ENCODE results near the gene UBE2G1.

Gene UBE2G1

DNA sequence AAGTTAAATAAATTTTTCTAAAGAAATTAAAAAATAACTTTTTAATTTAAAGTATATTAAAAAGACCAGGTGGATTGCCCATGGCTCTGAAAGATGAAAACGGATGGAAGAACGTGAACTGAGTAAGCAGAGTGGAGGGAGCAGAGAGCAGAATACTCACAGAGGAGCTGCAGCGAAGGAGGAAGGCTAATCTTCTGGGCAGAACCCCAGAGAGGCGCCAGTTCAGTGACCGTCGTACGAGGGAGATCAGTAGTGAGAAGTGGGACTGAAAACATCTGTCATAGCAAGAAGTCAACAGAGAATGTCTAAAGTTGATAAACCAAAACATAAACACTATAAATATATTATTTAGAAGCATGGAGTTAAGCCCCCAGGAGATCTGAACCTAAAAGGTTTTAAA, 34.9 kb downstream of the UBE2G1 start:
- TF ChIP-seq POLR2A (IDR thresholded peaks at IDR 0.05; ENCODE audit: low read depth, low read length) (no peak), TAF1 (IDR thresholded peaks at IDR 0.05; ENCODE audit: borderline replicate concordance, low read depth, low read length) (no peak), POLR2AphosphoS5 (IDR thresholded peaks at IDR 0.05; ENCODE audit: low read depth, low read length) (no peak)
- peak; percentile 33 for DNase-seq (ENCODE audit: insufficient read length)
- peak; percentile 44 for FAIRE-seq

DNA sequence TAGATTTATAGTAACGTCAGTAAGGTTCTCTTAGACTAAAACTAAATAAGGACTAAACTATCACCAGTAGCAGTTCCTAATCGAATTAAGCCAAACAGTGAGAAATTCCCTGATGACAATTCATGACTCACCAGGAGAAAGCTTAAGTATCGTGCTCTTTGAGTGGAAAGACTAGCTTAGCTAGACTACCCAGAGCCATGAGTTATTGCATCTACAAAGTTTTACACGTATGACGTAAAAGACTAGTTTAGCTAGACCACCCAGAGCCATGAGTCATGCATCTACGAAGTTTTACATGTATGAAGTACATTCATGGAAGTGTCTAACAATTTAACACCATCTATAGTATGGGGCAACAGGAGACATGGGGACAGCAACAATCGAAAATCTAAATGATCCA, 36.6 kb downstream of the UBE2G1 start:
- no peak for DNase-seq (ENCODE audit: insufficient read length)
- FAIRE-seq: no peak
- TF ChIP-seq TAF1 (IDR thresholded peaks at IDR 0.05; ENCODE audit: borderline replicate concordance, low read depth, low read length) (no peak), POLR2AphosphoS5 (IDR thresholded peaks at IDR 0.05; ENCODE audit: low read depth, low read length) (no peak), POLR2A (IDR thresholded peaks at IDR 0.05; ENCODE audit: low read depth, low read length) (no peak)

DNA sequence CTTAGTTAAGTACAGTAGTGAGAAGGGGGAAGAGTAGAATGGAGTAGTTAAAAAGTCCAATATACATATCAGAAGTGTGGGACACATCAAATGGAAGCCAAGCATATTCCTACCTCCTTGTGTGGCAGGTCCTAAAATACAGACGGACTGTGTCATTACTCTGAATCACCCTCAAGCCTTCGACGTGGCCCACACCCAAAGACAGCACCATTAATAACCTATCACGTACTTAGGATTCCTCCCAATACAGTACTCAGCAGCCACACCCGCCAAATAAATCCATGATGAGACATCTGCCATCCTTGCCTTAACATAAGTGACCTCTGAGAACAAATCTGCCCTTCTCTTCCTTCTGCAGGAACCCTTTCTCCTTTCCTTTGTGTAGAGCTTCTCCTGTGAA, 38.9 kb downstream of the UBE2G1 start:
- TF ChIP-seq POLR2A (IDR thresholded peaks at IDR 0.05; ENCODE audit: low read depth, low read length) (no peak), TAF1 (IDR thresholded peaks at IDR 0.05; ENCODE audit: borderline replicate concordance, low read depth, low read length) (no peak), POLR2AphosphoS5 (IDR thresholded peaks at IDR 0.05; ENCODE audit: low read depth, low read length) (no peak)
- FAIRE-seq: no peak

DNA sequence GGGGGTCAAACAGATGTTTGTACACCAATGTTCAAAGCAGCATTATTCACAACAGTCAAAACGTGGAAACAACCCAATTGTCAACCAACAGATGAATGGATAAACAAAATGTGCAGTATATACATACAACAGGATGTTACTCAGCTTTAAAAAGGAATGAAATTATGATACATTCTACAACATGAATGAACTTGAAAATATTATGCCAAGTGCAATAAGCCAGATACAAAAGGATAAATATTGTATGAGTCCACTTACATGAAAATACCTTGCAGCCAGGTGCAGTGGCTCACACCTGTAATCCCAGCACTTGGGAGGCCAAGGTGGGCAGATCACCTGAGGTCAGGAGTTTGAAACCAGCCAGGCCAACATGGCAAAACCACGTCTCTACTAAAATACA, 39.9 kb downstream of the UBE2G1 start:
- no peak for FAIRE-seq
- no peak for TF ChIP-seq POLR2A (IDR thresholded peaks at IDR 0.05; ENCODE audit: low read depth, low read length)
- TF ChIP-seq TAF1 (IDR thresholded peaks at IDR 0.05; ENCODE audit: borderline replicate concordance, low read depth, low read length): no peak
- no peak for TF ChIP-seq POLR2AphosphoS5 (IDR thresholded peaks at IDR 0.05; ENCODE audit: low read depth, low read length)
- DNase-seq (ENCODE audit: insufficient read length): no peak

More for the DNA sequence above, 38.9 kb downstream of the UBE2G1 start:
- DNase-seq (ENCODE audit: insufficient read length): no peak

DNA sequence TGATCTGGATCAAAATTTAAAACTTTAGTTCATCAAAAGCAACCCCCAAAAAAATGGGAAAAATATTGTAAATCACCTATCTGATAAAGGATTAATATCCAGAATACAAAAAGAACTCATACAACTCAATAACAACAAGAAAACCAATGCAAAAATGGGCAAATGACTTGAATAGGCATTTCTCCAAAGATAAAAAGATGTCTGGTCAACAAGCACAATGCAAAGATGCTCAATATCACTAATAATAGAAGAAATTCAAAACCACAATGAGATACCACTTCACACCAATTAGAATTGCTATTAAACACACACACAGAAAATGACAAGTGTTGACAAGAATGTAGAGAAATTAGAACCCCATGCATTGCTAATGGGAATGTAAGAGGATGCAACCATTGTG, 40.4 kb downstream of the UBE2G1 start:
- FAIRE-seq (no peak), DNase-seq (ENCODE audit: insufficient read length) (no peak)
- TF ChIP-seq POLR2AphosphoS5 (IDR thresholded peaks at IDR 0.05; ENCODE audit: low read depth, low read length) (no peak), TAF1 (IDR thresholded peaks at IDR 0.05; ENCODE audit: borderline replicate concordance, low read depth, low read length) (no peak), POLR2A (IDR thresholded peaks at IDR 0.05; ENCODE audit: low read depth, low read length) (no peak)

DNA sequence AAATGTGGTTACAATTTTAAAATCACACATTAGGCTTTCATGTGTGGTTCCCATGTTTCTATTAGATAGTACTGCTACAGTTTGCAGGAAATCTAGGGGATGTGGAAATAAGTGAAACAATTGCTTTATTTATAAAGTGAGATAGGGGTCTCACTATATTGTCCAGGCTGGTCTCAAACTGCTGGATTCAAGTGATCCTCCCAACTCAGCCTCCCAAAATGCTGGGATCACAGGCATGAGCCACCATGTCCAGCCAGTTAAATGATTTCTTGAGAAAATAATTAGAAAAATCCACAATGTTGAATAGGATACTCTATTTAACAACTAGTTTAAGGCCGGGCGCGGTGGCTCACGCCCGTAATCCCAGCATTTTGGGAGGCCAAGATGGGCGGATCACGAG, 42.0 kb downstream of the UBE2G1 start:
- DNase-seq (ENCODE audit: insufficient read length) (no peak), FAIRE-seq (no peak)
- no peak for TF ChIP-seq POLR2AphosphoS5 (IDR thresholded peaks at IDR 0.05; ENCODE audit: low read depth, low read length)
- TF ChIP-seq TAF1 (IDR thresholded peaks at IDR 0.05; ENCODE audit: borderline replicate concordance, low read depth, low read length): no peak
- TF ChIP-seq POLR2A (IDR thresholded peaks at IDR 0.05; ENCODE audit: low read depth, low read length): no peak

DNA sequence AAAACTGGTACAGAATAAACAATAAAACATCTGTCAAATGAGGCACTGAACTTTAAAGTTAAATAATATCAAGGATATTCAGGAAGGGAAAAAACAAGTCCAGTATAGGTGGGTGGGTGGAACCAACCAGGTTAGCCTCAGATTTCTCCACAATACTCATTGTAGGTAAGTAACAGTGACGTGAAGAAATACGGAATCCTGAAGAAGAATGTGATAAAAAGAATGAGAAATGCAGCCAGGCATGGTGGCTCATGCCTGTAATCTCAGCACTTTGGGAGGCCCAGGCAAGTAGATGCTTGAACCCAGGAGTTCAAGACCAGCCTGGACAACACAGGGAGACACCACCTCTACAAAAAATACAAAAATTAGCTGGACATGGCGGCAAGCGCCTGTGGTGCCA, 47.3 kb downstream of the UBE2G1 start:
- no peak for DNase-seq (ENCODE audit: insufficient read length)

DNA sequence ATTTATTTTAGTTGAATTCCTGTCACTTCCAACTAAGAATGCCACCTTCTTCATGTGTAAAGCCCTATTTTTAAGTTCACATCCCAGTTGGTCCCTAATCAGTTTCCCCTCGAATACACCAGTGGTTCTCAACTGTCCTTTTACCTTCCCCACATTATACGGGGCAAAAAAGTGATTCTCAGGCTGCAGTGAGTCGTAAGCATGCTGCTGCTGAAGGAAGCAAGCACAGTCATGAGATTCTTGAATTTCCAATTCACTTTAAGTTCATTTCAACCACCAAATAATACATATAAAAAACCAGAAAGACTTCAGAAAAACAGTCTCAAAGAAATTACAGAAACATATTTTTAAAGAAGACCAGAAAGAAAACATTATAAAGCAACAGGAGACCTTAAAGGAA, 47.9 kb downstream of the UBE2G1 start:
- FAIRE-seq (no peak), DNase-seq (ENCODE audit: insufficient read length) (no peak)
- TF ChIP-seq POLR2A (IDR thresholded peaks at IDR 0.05; ENCODE audit: low read depth, low read length) (no peak), TAF1 (IDR thresholded peaks at IDR 0.05; ENCODE audit: borderline replicate concordance, low read depth, low read length) (no peak), POLR2AphosphoS5 (IDR thresholded peaks at IDR 0.05; ENCODE audit: low read depth, low read length) (no peak)

More for the DNA sequence above, 47.3 kb downstream of the UBE2G1 start:
- TF ChIP-seq POLR2AphosphoS5 (IDR thresholded peaks at IDR 0.05; ENCODE audit: low read depth, low read length) (no peak), TAF1 (IDR thresholded peaks at IDR 0.05; ENCODE audit: borderline replicate concordance, low read depth, low read length) (no peak), POLR2A (IDR thresholded peaks at IDR 0.05; ENCODE audit: low read depth, low read length) (no peak)
- no peak for FAIRE-seq

DNA sequence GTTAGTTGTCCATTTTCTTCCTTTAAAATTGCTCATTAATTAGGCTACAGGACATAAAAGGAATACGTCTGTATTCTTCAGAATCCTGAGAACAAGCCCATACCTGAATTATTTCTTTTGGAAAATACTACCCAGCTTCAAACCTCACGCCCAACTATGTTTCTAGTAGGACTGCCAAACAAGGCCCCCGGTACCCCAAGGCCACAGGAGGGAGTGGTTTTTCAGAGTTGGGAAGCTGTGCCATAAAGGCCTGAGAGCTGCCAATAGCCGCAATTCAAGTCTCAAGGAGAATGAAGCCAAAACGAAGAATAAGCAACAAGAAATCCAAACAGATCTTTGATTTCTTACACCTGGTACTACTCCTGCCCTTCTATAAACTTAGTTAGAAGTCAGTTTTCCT, 48.3 kb downstream of the UBE2G1 start:
- TF ChIP-seq POLR2A (IDR thresholded peaks at IDR 0.05; ENCODE audit: low read depth, low read length) (no peak), TAF1 (IDR thresholded peaks at IDR 0.05; ENCODE audit: borderline replicate concordance, low read depth, low read length) (no peak), POLR2AphosphoS5 (IDR thresholded peaks at IDR 0.05; ENCODE audit: low read depth, low read length) (no peak)
- DNase-seq (ENCODE audit: insufficient read length) (no peak), FAIRE-seq (no peak)

DNA sequence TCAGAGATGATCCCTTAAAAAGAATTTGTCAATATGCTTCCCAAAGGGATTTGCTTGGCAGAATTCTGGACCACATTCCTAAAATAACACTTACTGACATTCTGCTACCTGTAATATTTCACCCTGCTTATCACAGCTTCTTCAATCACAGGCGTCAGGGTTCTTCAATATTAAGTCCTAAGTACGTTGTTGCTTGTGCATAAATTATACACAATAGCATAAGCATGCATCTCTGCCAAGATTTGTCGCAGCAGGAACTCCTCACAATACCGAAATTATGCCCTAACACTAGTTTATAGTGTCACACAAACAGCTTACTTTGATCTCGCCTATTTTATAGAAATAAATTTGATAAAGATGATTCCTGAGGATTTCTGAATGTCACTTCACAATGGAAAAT, 48.9 kb downstream of the UBE2G1 start:
- TF ChIP-seq TAF1 (IDR thresholded peaks at IDR 0.05; ENCODE audit: borderline replicate concordance, low read depth, low read length) (no peak), POLR2A (IDR thresholded peaks at IDR 0.05; ENCODE audit: low read depth, low read length) (no peak), POLR2AphosphoS5 (IDR thresholded peaks at IDR 0.05; ENCODE audit: low read depth, low read length) (no peak)
- no peak for FAIRE-seq

DNA sequence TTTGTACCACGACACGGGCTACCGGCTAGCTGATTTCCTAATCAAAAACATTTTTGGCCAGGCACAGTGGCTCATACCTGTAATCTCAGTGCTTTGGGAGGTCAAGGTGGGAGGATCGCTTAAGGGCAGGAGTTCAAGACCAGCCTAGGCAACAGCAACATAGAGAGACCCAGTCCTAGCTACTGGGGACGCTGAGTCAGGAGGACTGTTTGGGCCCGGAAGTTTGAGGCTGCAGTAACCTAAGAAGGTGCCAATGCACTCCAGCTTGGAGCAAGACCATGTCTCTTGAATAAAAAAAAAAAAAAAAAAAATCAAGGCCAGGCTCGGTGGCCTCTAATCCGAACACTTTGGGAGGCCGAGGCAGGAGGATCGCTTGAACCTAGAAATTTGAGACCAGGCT, 49.8 kb downstream of the UBE2G1 start:
- no peak for FAIRE-seq
- TF ChIP-seq POLR2A (IDR thresholded peaks at IDR 0.05; ENCODE audit: low read depth, low read length) (no peak), TAF1 (IDR thresholded peaks at IDR 0.05; ENCODE audit: borderline replicate concordance, low read depth, low read length) (no peak), POLR2AphosphoS5 (IDR thresholded peaks at IDR 0.05; ENCODE audit: low read depth, low read length) (no peak)
- no peak for DNase-seq (ENCODE audit: insufficient read length)

More for the DNA sequence above, 48.9 kb downstream of the UBE2G1 start:
- DNase-seq (ENCODE audit: insufficient read length): no peak

DNA sequence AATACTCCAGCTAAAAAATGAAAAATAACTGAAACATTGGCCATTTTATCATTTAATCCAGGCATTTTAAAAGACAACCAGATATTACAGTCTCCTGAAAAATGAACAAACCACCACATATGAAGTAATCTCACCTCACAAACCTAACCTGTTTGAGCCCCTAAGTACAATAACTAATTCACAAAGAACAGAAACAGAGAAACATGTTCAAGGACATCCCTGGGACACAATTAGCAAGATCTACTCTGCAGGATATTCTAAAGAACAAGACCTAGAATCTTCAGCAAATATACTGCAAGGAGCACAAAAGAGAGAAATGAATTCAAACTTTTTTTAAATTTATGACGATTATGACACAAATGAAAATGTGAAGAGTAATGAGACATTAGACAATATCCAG, 51.9 kb downstream of the UBE2G1 start:
- no peak for DNase-seq (ENCODE audit: insufficient read length)
- TF ChIP-seq POLR2A (IDR thresholded peaks at IDR 0.05; ENCODE audit: low read depth, low read length) (no peak), POLR2AphosphoS5 (IDR thresholded peaks at IDR 0.05; ENCODE audit: low read depth, low read length) (no peak), TAF1 (IDR thresholded peaks at IDR 0.05; ENCODE audit: borderline replicate concordance, low read depth, low read length) (no peak)
- no peak for FAIRE-seq

DNA sequence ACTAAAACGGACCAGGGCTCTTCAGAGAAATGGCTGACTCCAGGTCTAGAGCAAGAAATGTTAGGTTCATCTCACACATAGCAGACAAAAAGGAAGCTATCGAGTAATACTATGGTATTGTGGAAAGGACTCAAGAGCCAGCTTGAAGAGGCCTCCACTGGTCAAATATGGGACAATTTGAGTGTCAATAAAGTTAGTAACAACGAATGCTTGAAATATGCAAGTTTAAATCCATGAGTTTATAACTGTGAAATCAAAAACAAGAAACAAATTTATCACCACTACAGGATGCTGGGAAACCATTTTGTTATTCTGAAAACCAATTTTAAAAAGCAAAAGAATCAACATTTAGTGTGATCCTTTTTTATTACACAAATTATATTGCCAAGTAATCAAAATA, 52.3 kb downstream of the UBE2G1 start:
- no peak for DNase-seq (ENCODE audit: insufficient read length)
- no peak for FAIRE-seq
- TF ChIP-seq POLR2A (IDR thresholded peaks at IDR 0.05; ENCODE audit: low read depth, low read length): no peak
- TF ChIP-seq TAF1 (IDR thresholded peaks at IDR 0.05; ENCODE audit: borderline replicate concordance, low read depth, low read length): no peak
- no peak for TF ChIP-seq POLR2AphosphoS5 (IDR thresholded peaks at IDR 0.05; ENCODE audit: low read depth, low read length)

Measured in GM12892 (cell line).